HG03139 (cell line): Measurements from ENCODE around the gene SPRR5.

Source experiments
- ATAC-seq: cut with Tn5 transposase; IDR thresholded peaks from one replicate; pipeline ENCODE4 v1.9.1; 2021; ENCODE audit not compliant: unreplicated experiment

Gene SPRR5

DNA sequence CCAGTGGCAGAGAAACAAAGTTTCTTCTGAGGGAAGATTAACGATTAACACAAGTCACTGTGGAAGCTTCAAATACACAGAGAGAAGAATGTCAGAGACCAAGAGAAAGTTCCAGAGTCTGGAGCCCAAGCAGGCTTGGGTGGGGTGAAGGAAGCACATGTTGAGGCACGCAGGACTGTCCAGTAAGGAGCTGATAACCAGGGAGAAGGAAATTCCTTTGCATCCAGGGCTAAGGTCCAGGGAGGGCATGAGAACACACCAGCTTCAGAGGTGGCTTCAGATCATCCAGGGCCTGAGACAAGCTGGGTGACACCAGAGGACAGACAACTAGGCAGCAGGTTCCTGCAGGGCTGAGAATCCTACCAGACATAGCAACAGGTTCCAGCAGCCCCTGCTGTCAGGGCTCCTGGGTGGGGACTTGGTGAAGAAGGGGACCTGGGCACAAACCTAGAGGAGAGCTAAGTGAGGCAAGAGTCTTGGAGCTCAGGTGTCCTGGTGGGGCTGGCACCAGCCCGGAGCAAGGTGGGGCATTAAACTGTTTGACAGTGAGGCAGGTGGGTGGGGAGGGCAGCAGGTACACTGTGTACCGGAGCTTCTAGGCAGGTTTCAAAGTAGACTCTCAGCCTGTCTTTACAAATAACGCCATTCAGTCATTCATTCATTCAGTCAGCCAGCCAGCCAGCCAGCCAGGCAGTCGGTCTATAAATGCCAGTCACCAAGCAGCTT, 34.3 kb downstream of the SPRR5 start:
- ATAC-seq: no peak

DNA sequence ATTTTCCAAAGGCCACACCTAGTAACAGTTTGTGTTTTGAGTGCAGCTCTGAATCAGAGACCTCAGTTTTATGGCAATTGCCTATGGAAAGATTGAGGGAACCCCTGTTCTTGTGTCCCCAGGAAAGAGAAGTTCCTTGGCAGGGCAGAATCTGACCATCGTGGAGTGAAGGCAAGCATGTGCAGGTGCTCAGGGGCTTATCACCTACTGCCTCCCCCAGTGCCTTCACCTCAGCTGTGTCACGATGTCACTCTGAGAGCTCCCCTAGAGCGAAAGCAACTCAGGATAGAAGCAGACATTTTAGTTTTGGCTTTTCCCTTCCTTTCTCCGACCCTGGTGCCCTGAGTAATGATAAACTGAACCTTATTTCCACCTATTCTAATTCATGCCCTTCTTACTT, 35.1 kb downstream of the SPRR5 start:
- ATAC-seq: no peak

DNA sequence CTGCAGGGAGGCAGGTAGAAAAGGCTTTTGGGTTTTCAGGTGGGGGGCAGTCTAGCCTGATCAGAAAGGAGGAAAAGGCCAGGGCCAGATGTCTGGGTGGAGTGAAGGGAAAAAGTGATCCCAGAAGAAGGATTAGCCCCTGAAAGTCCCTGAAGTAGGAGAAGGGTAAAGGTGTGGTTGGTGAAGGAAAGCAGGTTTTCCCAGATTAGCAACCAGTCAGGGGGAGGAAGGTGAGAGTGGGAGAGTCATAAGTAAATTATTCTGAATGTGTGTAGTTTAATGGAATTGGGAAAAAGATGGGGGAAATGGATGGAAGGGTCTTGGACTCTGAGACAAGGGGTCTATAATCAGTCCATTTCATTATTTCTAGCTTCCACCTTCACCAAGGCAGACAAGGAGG, 36.2 kb downstream of the SPRR5 start:
- ATAC-seq: no peak

DNA sequence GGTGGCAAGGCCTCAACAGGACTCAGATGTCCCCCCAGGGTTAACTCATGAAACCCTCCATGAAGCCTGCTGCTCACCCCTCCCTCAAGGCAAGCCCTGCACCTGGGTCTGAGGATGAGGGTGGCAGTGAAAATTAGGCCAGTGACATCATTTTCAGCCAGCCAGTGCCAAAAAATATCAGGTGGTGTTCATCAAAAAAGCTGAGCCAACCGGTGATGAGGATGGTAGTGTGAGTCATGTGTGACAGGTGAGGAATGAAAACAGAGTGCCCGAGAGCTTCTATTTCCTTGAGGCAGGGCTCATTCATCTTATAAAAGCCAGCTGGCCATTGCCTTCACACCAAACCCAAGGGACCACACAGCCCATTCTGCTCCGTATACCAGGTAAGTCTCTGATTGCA, 36.7 kb downstream of the SPRR5 start, which contains the start of gene SPRR1A:
SPRR1A (plus strand) TSS at position 339 of the 400 bp plus-strand sequence. CDS start 1,150 bp downstream, outside the sequence.
- no peak for ATAC-seq

DNA sequence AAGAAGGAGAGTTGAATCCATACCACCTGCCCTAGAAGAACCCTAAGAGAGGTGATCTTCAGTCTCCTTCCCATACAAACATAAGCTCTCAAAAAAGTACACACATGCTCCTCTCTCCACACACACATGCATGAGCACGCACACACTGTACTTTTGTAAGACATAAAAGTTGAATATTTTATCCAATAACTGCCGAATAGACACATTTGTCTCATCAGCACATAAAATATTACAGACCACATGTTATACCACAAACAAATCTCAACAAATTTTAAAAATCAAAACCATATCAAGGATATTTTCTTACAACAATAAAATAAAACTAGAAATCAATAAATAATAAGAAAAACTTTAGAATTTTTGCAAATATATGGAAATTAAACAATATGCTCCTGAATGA, 39.6 kb downstream of the SPRR5 start:
- no peak for ATAC-seq

DNA sequence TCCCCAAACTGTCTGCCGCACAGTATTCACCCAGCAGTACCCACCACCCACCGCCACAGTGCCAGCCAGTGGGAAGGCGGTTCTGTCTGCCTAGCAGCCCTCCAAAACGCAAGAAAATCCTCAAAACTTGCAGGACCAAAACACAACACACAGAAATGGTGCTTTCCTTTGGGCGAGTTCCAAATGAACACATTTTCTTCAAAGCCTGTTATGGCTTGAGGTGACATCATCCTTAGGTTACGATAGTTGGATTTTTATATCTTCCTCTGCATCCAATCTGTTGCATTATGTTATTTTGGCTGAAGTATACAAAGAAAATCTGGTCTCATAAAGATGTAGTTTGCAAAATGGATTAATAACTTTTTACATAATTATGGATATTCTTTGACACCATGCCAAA, 46.2 kb downstream of the SPRR5 start:
- ATAC-seq: no peak

DNA sequence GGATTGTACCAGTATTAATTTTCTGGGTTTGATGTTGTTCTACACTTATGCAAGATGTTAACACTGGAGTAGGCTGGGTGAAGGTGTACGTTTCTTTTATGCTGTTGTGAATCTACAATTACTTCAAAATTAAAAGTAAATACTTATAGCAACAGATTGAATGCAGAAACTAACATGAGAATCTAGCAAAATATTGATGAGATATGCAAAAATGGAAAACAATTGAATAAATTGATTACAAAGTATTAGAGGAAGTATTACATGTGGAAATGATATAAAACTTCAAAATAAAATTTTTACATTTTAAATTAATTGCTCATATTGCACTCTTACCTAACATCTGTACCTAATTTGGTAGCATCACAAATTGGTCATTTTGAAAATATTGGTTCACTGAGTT, 48.8 kb downstream of the SPRR5 start:
- ATAC-seq: no peak

DNA sequence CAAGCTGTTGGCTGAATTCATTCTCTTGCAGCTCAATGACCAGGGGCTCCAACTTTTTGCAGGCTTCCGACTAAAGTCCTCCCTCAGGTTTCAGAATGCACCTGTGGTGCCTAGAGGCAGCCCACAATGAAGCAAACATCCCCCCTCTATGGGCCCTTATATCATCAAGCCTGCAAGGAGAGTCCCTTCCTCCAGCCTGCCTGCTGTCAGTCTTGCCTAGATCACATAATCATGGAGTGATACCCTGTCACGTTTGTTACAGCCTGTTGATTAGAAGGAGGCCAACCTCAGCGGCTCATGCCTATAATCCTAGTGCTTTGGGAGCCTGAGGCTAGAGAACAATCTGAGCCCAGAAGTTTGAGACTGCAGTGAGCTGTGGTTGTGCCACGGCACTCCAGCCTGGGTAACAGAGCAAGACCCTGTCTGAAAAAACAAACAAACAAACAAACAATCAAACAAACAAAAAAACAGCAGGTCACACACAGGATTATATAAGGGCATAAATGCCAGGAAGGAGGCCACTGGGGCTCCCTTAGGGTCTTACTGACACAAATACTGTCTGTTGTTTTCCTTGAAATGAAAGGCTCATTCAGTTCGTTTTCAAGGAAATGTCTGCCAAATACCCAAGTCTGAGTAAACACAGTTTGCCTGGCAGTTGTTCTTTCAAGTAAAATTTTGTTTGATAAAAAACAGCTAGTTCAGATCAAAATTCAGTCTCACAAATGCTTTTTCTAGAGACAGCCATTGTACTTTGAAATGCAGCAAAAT, 49.8 kb downstream of the SPRR5 start:
- ATAC-seq: no peak

DNA sequence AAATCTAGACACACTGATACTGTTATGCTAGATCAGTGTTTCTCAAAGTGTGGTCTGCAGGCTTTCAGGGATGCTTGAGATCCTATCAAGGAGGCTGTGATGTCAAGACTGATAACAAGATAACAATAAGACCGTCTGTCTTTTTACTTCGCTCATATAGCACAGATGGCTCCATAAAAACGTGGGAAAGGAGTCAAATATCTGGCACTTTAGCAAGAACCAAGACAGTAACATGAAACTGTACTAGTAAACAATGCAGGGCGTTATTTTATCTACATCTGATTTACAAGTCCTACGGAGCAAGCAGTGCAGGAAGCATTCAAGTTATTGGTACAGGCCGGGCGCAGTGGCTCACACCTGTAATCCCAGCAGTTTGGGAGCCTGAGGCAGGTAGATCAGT, 50.9 kb downstream of the SPRR5 start:
- no peak for ATAC-seq

DNA sequence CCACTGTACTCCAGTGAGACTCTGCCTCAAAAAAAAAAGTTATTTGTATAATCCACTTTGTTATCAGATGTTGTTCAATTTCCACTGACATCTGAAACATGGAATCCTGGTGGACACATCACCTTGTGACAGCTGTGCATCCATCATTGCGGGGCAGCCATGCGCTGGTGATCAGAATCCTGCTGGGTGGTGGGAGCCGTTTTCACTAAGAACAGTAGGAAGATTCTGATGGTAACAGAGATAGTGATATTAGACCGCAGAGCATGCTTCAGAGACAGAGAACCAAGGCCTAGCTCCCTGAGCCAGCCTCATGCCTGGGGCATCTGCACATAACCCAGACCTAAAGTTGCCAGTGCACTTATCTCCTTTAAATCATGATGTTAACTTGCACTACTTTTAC, 51.5 kb downstream of the SPRR5 start:
- no peak for ATAC-seq
